HCT116 (cell line): ENCODE results near the gene METTL25. TPM values are rescaled to one million over a fixed set of nuclear protein-coding genes. Genes with fewer than 3 reads are reported as not detected.

Experiments used
- ATAC-seq: fragments of 200-7000 bp; cut with Tn5 transposase; 2 replicates; pipeline ENCODE4 v1.9.1; 2020; ENCODE audit warnings: mild to moderate bottlenecking, moderate library complexity
- BruUV-seq: library from RNA; stranded (reverse); fragments of 400-500 nt; replicated peaks from 2 replicates; lab custom pipeline; 2021; lab: Mats Ljungman, UMichigan
- CTCF ChIA-PET: fragments of 300-600 bp; sonication (Branson Sonifier 250); formaldehyde crosslinking; loops from one replicate; lab custom pipeline; 2021; ENCODE audit warnings: antibody characterized with exemption; lab: Charles Lee
- POLR2A ChIA-PET: fragments of 300-600, 350-600 bp; sonication (Branson Sonifier 250); formaldehyde crosslinking; loops from one replicate; lab custom pipeline; 2021; ENCODE audit warnings: antibody characterized with exemption; lab: Charles Lee
- RAD21 ChIA-PET, 2 experiments: fragments of 300-600 bp; sonication (Branson Sonifier 250); formaldehyde crosslinking; loops; one replicate each; lab custom pipeline; 2023; ENCODE audit warnings: low total read pairs in 2 of 2; ENCODE audit not compliant: uncharacterized antibody in 2 of 2, unreplicated experiment in 2 of 2, low non-redundant PET in 1 of 2; lab: Charles Lee
- DNase-seq: peaks from one replicate; pipeline ENCODE4 v3.0.0-alpha.2; 2010; ENCODE audit warnings: low read depth, low spot score
- H2AFZ ChIP-seq: fragments of 200-600 bp; shearing (Covaris generic), sonication (generic); 2 replicates; pipeline ENCODE4 v1.6.1; 2017; ENCODE audit warnings: low read depth, mixed run types, mixed read lengths, antibody characterized with exemption, low read length; ENCODE audit not compliant: poor library complexity, severe bottlenecking
- H3K27ac ChIP-seq: 2 replicates; pipeline ENCODE4 v1.5.1; 2012; ENCODE audit warnings: low read depth, low read length
- H3K27me3 ChIP-seq: fragments of 200-600 bp; sonication (generic); 2 replicates; pipeline ENCODE4 v1.6.1; 2016; ENCODE audit warnings: mixed run types, low read length, mixed read lengths; ENCODE audit not compliant: insufficient read depth
- H3K36me3 ChIP-seq, 2 experiments: fragments of 200-500 bp in 1 of 2; fragments of 200-600 bp in 1 of 2; sonication (Bioruptor generic) in 1 of 2; sonication (generic) in 1 of 2; 2 replicates each; pipeline versions ENCODE4 v1.5.1 to v1.6.1; 2014 to 2016; ENCODE audit warnings: low read length in 2 of 2, inconsistent platforms in 1 of 2, mixed read lengths in 1 of 2, mixed run types in 1 of 2; ENCODE audit not compliant: insufficient read depth in 2 of 2, control insufficient read depth in 1 of 2
- H3K4me1 ChIP-seq, 2 experiments: fragments of 200-600 bp in 1 of 2; sonication (generic) in 1 of 2; 2 replicates each; pipeline versions ENCODE4 v1.5.1 to v1.6.1; 2012 to 2017; ENCODE audit warnings: low read length in 2 of 2, inconsistent platforms in 1 of 2, mild to moderate bottlenecking in 1 of 2, mixed read lengths in 1 of 2, mixed run types in 1 of 2, moderate library complexity in 1 of 2; ENCODE audit not compliant: insufficient read depth in 2 of 2, control insufficient read depth in 1 of 2
- H3K4me2 ChIP-seq: fragments of 200-600 bp; sonication (generic); 2 replicates; pipeline ENCODE4 v1.6.1; 2017; ENCODE audit warnings: mixed run types, low read length, mixed read lengths
- H3K4me3 ChIP-seq, 2 experiments: fragments of 200-600 bp in 1 of 2; sonication (generic) in 1 of 2; replicated peaks in 1 of 2; 2 replicates each; pipeline ENCODE4 v1.5.1; 2011 to 2016; ENCODE audit warnings: low read length in 2 of 2, control low read depth in 1 of 2, low read depth in 1 of 2, mild to moderate bottlenecking in 1 of 2, mixed read lengths in 1 of 2, mixed run types in 1 of 2
- H3K79me2 ChIP-seq: fragments of 200-600 bp; sonication (generic); 2 replicates; pipeline ENCODE4 v1.6.1; 2017; ENCODE audit warnings: mild to moderate bottlenecking, mixed run types, low read length, moderate library complexity, mixed read lengths; ENCODE audit not compliant: insufficient read depth
- H3K9ac ChIP-seq: fragments of 200-600 bp; sonication (generic); 2 replicates; pipeline ENCODE4 v1.6.1; 2016; ENCODE audit warnings: low read length, mixed read lengths
- H3K9me2 ChIP-seq: fragments of 200-600 bp; sonication (generic), shearing (Covaris generic); 2 replicates; pipeline ENCODE4 v1.6.1; 2017; ENCODE audit warnings: mixed run types, mild to moderate bottlenecking, moderate library complexity; ENCODE audit not compliant: insufficient read depth
- H3K9me3 ChIP-seq, 2 experiments: fragments of 200-500 bp in 1 of 2; fragments of 200-600 bp in 1 of 2; sonication (Bioruptor generic) in 1 of 2; sonication (generic) in 1 of 2; 2 replicates each; pipeline ENCODE4 v1.6.1; 2014 to 2017; ENCODE audit warnings: low read length in 2 of 2, mixed read lengths in 2 of 2, inconsistent platforms in 1 of 2, low read depth in 1 of 2, mild to moderate bottlenecking in 1 of 2, mixed run types in 1 of 2, moderate library complexity in 1 of 2; ENCODE audit not compliant: control insufficient read depth in 1 of 2, insufficient read depth in 1 of 2
- H4K20me1 ChIP-seq: fragments of 200-600 bp; sonication (generic), shearing (Covaris generic); 2 replicates; pipeline ENCODE4 v1.6.1; 2017; ENCODE audit warnings: mixed run types, mild to moderate bottlenecking, moderate library complexity; ENCODE audit not compliant: insufficient read depth
- CBX3 ChIP-seq: IDR thresholded peaks from 2 replicates; pipeline ENCODE4 v1.6.1; 2012; ENCODE audit warnings: low read depth
- CEBPB ChIP-seq: IDR thresholded peaks from 2 replicates; pipeline ENCODE4 v1.6.1; 2012; ENCODE audit warnings: low read depth
- EZH2 ChIP-seq: fragments of 200-600 bp; sonication (generic); IDR thresholded peaks from 2 replicates; pipeline ENCODE4 v1.6.1; 2017; ENCODE audit warnings: antibody characterized with exemption, mixed run types
- POLR2AphosphoS5 ChIP-seq: IDR thresholded peaks from 2 replicates; pipeline ENCODE4 v1.6.1; 2011; ENCODE audit warnings: mild to moderate bottlenecking, low read depth, low read length, moderate library complexity
- RAD21 ChIP-seq: IDR thresholded peaks from 2 replicates; pipeline ENCODE4 v1.6.1; 2012; ENCODE audit warnings: low read depth, mild to moderate bottlenecking
- SIN3A ChIP-seq: IDR thresholded peaks from 2 replicates; pipeline ENCODE4 v1.6.1; 2012; ENCODE audit warnings: low read depth
- SP1 ChIP-seq: IDR thresholded peaks from 2 replicates; pipeline ENCODE4 v1.6.1; 2012; ENCODE audit warnings: low read depth
- SRF ChIP-seq: IDR thresholded peaks from 2 replicates; pipeline ENCODE4 v1.6.1; 2012; ENCODE audit warnings: low read depth
- TCF7L2 ChIP-seq: IDR thresholded peaks from 2 replicates; pipeline ENCODE4 v1.7.0; 2011; ENCODE audit warnings: borderline replicate concordance, inconsistent platforms; ENCODE audit not compliant: insufficient read depth, insufficient read length; ENCODE audit errors: extremely low read depth
- YY1 ChIP-seq: IDR thresholded peaks from 2 replicates; pipeline ENCODE4 v1.6.1; 2011; ENCODE audit warnings: low read length, low read depth, moderate library complexity, mild to moderate bottlenecking; ENCODE audit not compliant: insufficient replicate concordance; ENCODE audit errors: extremely low read depth
- ZNF274 ChIP-seq: fragments of 200-500 bp; sonication (Bioruptor generic); IDR thresholded peaks from 2 replicates; pipeline ENCODE4 v1.6.1; 2014; ENCODE audit warnings: mild to moderate bottlenecking, low read depth, low read length, inconsistent platforms
- intact Hi-C: fragments of 100-400 bp; cut with micrococcal nuclease; formaldehyde crosslinking; loops from 2 replicates; pipeline ENCODE4 v1.10.0; 2022
- total RNA-seq: library from RNA; stranded (reverse); gene quantifications from one replicate; pipeline ENCODE4 v1.2.1, GENCODE V29; 2021; ENCODE audit not compliant: unreplicated experiment
- TF ChIP-seq, protein P1 (sequence below), 3 experiments: fragments of 200-600 bp in 1 of 3; sonication (generic) in 1 of 3; IDR thresholded peaks in 2 of 3; conservative IDR thresholded peaks in 1 of 3; 2 replicates each; pipeline ENCODE4 v1.5.1; 2012 to 2017; ENCODE audit warnings: low read depth in 2 of 3, low read length in 2 of 3, antibody characterized with exemption in 1 of 3, borderline replicate concordance in 1 of 3, control low read depth in 1 of 3, mild to moderate bottlenecking in 1 of 3, mixed read lengths in 1 of 3, mixed run types in 1 of 3, moderate library complexity in 1 of 3; ENCODE audit not compliant: insufficient read depth in 1 of 3
- TF ChIP-seq, protein P2 (sequence below): IDR thresholded peaks from 2 replicates; pipeline ENCODE4 v1.6.1; 2012
- TF ChIP-seq, protein P3 (sequence below): IDR thresholded peaks from 2 replicates; pipeline ENCODE4 v1.6.1; 2012
- TF ChIP-seq, protein P4 (sequence below): IDR thresholded peaks from 2 replicates; pipeline ENCODE4 v1.6.1; 2011; ENCODE audit warnings: mild to moderate bottlenecking, low read length, moderate library complexity; ENCODE audit not compliant: insufficient replicate concordance; ENCODE audit errors: extremely low read depth

METTL25 gene
- total RNA-seq, 1 experiment from 2014 or later: 4.4 TPM

DNA sequence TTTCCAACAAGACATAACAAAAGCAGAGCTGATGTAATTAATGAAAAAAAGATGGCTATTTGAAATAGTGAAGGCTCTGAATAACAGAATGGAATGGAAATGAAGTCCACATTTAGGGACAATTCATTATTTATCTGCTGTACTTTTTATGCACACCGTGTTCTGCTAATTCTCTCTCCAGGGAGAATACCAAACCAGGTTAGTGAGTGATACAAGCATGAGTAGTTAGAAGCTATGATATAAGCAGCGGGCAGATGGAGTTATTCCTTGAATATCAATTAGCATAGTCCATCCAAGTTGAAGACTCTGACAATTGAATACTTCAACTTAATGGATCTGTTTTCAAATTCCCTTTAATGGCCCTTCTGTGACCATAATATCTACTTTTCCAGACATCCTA lies 166.3 kb downstream of the METTL25 start (continued):
- TF ChIP-seq, protein P1, sequence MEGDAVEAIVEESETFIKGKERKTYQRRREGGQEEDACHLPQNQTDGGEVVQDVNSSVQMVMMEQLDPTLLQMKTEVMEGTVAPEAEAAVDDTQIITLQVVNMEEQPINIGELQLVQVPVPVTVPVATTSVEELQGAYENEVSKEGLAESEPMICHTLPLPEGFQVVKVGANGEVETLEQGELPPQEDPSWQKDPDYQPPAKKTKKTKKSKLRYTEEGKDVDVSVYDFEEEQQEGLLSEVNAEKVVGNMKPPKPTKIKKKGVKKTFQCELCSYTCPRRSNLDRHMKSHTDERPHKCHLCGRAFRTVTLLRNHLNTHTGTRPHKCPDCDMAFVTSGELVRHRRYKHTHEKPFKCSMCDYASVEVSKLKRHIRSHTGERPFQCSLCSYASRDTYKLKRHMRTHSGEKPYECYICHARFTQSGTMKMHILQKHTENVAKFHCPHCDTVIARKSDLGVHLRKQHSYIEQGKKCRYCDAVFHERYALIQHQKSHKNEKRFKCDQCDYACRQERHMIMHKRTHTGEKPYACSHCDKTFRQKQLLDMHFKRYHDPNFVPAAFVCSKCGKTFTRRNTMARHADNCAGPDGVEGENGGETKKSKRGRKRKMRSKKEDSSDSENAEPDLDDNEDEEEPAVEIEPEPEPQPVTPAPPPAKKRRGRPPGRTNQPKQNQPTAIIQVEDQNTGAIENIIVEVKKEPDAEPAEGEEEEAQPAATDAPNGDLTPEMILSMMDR (IDR thresholded peaks at IDR 0.05 in 2 of 3, conservative IDR thresholded peaks at IDR 0.05 in 1 of 3; ENCODE audit: borderline replicate concordance in 1 of 3, insufficient read depth in 1 of 3, low read depth in 2 of 3, low read length in 2 of 3): no peak
- TF ChIP-seq SIN3A (no peak), SP1 (no peak), TCF7L2 (no peak), CBX3 (no peak), CEBPB (no peak)

DNA sequence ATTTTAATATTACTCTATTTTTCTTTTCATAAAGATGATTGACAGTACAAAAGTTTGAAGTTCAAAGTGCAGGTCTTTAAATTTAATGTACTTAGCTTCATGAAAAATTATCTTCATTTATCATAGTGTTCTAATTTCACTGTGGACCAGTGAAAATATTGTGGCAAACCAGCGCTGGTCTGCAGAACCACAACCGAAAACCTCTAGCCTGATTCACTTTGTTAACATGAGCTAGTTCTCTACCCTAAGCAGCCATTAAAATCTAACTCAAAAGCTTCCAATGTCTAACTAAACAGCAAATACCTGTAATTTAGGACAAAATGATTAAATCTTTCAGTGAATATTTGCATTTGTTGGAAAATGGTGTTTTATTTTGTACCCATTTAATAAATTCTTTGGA lies 167.3 kb downstream of the METTL25 start:
- Histone ChIP-seq H3K79me2 (no peaks in the 10 kb centered on the region), H4K20me1 (no peaks in the 10 kb centered on the region), H3K4me1 (no peaks in the 10 kb centered on the region), H3K9me3 (no peaks in the 10 kb centered on the region), H3K9ac (no peak overlapping the region), H3K9me2 (no peaks in the 10 kb centered on the region), H3K4me2 (no peak overlapping the region), H2AFZ (no peak overlapping the region), H3K27ac (no peak overlapping the region), H3K4me3 (no peak overlapping the region), H3K36me3 (no peaks in the 10 kb centered on the region), H3K27me3 (no peaks in the 10 kb centered on the region)
- ATAC-seq: no peak
- no TSS peak for BruUV-seq
- DNase-seq: no peak
- intact Hi-C loops: loop anchor here (2.0 to 10.0 kb wide), 6 partner anchors 102 to 1977 kb away; partner anchors contain the start of gene TMTC2
- ChIA-PET CTCF (interaction anchor here (0.7 kb wide), 1 partner anchor 9 kb away, joined by 3 read pairs; no protein-coding TSS in a partner anchor), POLR2A (no interaction called here), RAD21 (no interaction called here)
- TF ChIP-seq, protein P2, sequence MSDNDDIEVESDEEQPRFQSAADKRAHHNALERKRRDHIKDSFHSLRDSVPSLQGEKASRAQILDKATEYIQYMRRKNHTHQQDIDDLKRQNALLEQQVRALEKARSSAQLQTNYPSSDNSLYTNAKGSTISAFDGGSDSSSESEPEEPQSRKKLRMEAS: no peak
- TF ChIP-seq EZH2 (no peak), YY1 (no peak), SIN3A (no peak), CBX3 (no peak), RAD21 (no peak), ZNF274 (no peak), POLR2AphosphoS5 (no peak), SRF (no peak), CEBPB (no peak), SP1 (no peak)
- TF ChIP-seq, protein P3, sequence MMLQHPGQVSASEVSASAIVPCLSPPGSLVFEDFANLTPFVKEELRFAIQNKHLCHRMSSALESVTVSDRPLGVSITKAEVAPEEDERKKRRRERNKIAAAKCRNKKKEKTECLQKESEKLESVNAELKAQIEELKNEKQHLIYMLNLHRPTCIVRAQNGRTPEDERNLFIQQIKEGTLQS: no peak
- TF ChIP-seq, protein P4, sequence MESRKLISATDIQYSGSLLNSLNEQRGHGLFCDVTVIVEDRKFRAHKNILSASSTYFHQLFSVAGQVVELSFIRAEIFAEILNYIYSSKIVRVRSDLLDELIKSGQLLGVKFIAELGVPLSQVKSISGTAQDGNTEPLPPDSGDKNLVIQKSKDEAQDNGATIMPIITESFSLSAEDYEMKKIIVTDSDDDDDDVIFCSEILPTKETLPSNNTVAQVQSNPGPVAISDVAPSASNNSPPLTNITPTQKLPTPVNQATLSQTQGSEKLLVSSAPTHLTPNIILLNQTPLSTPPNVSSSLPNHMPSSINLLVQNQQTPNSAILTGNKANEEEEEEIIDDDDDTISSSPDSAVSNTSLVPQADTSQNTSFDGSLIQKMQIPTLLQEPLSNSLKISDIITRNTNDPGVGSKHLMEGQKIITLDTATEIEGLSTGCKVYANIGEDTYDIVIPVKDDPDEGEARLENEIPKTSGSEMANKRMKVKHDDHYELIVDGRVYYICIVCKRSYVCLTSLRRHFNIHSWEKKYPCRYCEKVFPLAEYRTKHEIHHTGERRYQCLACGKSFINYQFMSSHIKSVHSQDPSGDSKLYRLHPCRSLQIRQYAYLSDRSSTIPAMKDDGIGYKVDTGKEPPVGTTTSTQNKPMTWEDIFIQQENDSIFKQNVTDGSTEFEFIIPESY: no peak
